BLaER1 treated with 17β-estradiol and CSF1 and Interleukin-3, amounts not matched to agents 10 nM and 100 nM (cell line): ENCODE data around the gene SUSD2.

Experiments
- H3K27ac ChIP-seq, 11 experiments: shearing (Covaris generic); formaldehyde crosslinking; 2 replicates each; pipeline ENCODE4 v1.8.1; 2022
- H3K27me3 ChIP-seq, 11 experiments: shearing (Covaris generic); formaldehyde crosslinking; 2 replicates each; pipeline ENCODE4 v1.8.1; 2022
- H3K36me3 ChIP-seq, 11 experiments: shearing (Covaris generic); formaldehyde crosslinking; 2 replicates each; pipeline ENCODE4 v1.8.1; 2022
- H3K4me1 ChIP-seq, 10 experiments: shearing (Covaris generic); formaldehyde crosslinking; 2 replicates each; pipeline ENCODE4 v1.8.1; 2022
- H3K4me2 ChIP-seq, 11 experiments: shearing (Covaris generic); formaldehyde crosslinking; 2 replicates each; pipeline ENCODE4 v1.8.1; 2022
- H3K4me3 ChIP-seq, 10 experiments: shearing (Covaris generic); formaldehyde crosslinking; 2 replicates each; pipeline ENCODE4 v1.8.1; 2022
- H3K9ac ChIP-seq, 11 experiments: shearing (Covaris generic); formaldehyde crosslinking; 2 replicates each; pipeline ENCODE4 v1.8.1; 2022
- H3K9me3 ChIP-seq, 11 experiments: shearing (Covaris generic); formaldehyde crosslinking; replicated peaks in 1 of 11; 2 replicates each; pipeline ENCODE4 v1.8.1; 2022
- H4K20me1 ChIP-seq, 11 experiments: shearing (Covaris generic); formaldehyde crosslinking; 2 replicates each; pipeline ENCODE4 v1.8.1; 2022
- Cebpa-rat ChIP-seq, 11 experiments: shearing (Covaris generic); IDR thresholded peaks; 2 replicates each; pipeline ENCODE4 v1.8.1; 2022

The SUSD2 gene

GRCh38 chr22:24146791-24147353 is 34.4 kb upstream of the SUSD2 start:
- Histone ChIP-seq H3K9ac (peak overlapping the region; percentile 72 to 80 (median 76)), H3K4me2 (peak overlapping the region; percentile 73 to 99 (median 97)), H3K27me3 (no peaks in the 10 kb centered on the region), H3K9me3 (no peaks in the 10 kb centered on the region), H3K4me1 (peaks cover 60 to 99% (median 98%) of the 10 kb centered on the region in 10 experiments), H3K36me3 (peaks cover 0 to 53% (median 29%) of the 10 kb centered on the region in 11 experiments; a peak in 17 of 22 replicates), H3K27ac (peak overlapping the region; percentile 80 to 99 (median 90)), H3K4me3 (peak overlapping the region in 9 of 10 experiments; percentile 9 to 56 (median 37); a peak in 12 of 20 replicates), H4K20me1 (peaks cover 0 to 5% (median 0%) of the 10 kb centered on the region in 11 experiments; a peak in 1 of 22 replicates)
- no peak for TF ChIP-seq Cebpa-rat (IDR thresholded peaks at IDR 0.05)

DNA sequence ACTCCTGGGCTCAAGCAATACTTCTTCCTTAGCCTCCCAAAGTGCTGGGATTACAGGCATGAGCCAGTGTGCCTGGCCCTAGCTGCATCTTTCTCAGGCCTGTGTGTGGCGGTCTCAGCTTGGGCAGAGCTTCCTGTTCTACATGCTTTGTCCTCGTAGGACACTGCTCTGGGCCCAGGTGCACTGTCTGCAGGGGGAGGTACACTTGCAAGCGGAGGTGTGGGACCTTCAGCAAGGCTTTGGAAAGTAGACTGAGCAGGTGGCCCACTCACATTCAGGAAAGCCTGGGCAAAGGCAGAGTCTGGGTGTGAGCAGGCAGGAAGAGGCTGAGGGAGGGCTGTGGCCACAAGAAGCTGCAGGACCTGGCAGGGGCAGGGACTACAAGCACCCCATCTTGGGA is 33.6 kb upstream of the SUSD2 start:
- TF ChIP-seq Cebpa-rat (IDR thresholded peaks at IDR 0.05): no peak
- H3K27ac ChIP-seq: peak overlapping the region; percentile 40 to 99 (median 74); a peak in 21 of 22 replicates
- no peaks in the 10 kb centered on the region for H3K9me3 ChIP-seq
- peak overlapping the region in 2 of 10 experiments; percentile 10 to 42; a peak in 4 of 20 replicates for H3K4me3 ChIP-seq
- H3K9ac ChIP-seq: peak overlapping the region in 10 of 11 experiments; percentile 35 to 66 (median 57); a peak in 18 of 22 replicates
- H3K4me2 ChIP-seq: peak overlapping the region; percentile 68 to 100 (median 87)
- H4K20me1 ChIP-seq: peaks cover 0 to 5% (median 0%) of the 10 kb centered on the region in 11 experiments; a peak in 1 of 22 replicates
- H3K36me3 ChIP-seq: peaks cover 0 to 52% (median 24%) of the 10 kb centered on the region in 11 experiments; a peak in 17 of 22 replicates
- H3K4me1 ChIP-seq: peaks cover 61 to 99% (median 98%) of the 10 kb centered on the region in 10 experiments
- no peaks in the 10 kb centered on the region for H3K27me3 ChIP-seq

- Histone ChIP-seq H3K36me3 (peaks cover 0 to 44% (median 18%) of the 10 kb centered on the region in 11 experiments; a peak in 14 of 22 replicates), H3K27ac (peak overlapping the region; percentile 17 to 99 (median 74); a peak in 19 of 22 replicates), H3K9ac (peak overlapping the region in 8 of 11 experiments; percentile 51 to 66 (median 58); a peak in 14 of 22 replicates), H3K4me3 (peak overlapping the region in 2 of 10 experiments; percentile 21 to 42; a peak in 2 of 20 replicates), H3K27me3 (no peaks in the 10 kb centered on the region), H3K4me1 (peaks cover 67 to 99% (median 98%) of the 10 kb centered on the region in 10 experiments), H3K9me3 (no peaks in the 10 kb centered on the region), H4K20me1 (peaks cover 0 to 5% (median 0%) of the 10 kb centered on the region in 11 experiments; a peak in 1 of 22 replicates), H3K4me2 (peak overlapping the region; percentile 68 to 100 (median 87))
- no peak for TF ChIP-seq Cebpa-rat (IDR thresholded peaks at IDR 0.05)
Observed at GRCh38 chr22:24148266-24149197, 32.8 kb upstream of the SUSD2 start.

GRCh38 chr22:24149198-24149590 is 32.1 kb upstream of the SUSD2 start:
- peaks cover 67 to 99% (median 98%) of the 10 kb centered on the region in 10 experiments for H3K4me1 ChIP-seq
- peaks cover 0 to 5% (median 0%) of the 10 kb centered on the region in 11 experiments; a peak in 1 of 22 replicates for H4K20me1 ChIP-seq
- H3K4me2 ChIP-seq: peak overlapping the region in 9 of 11 experiments; percentile 68 to 100 (median 87); a peak in 16 of 22 replicates
- peak overlapping the region in 4 of 11 experiments; percentile 45 to 66 (median 56); a peak in 5 of 22 replicates for H3K9ac ChIP-seq
- no peak overlapping the region for H3K4me3 ChIP-seq
- TF ChIP-seq Cebpa-rat (IDR thresholded peaks at IDR 0.05): no peak
- H3K9me3 ChIP-seq: no peaks in the 10 kb centered on the region
- peak overlapping the region in 8 of 11 experiments; percentile 17 to 99 (median 87); a peak in 13 of 22 replicates for H3K27ac ChIP-seq
- no peaks in the 10 kb centered on the region for H3K27me3 ChIP-seq
- H3K36me3 ChIP-seq: peaks cover 0 to 44% (median 14%) of the 10 kb centered on the region in 11 experiments; a peak in 12 of 22 replicates

GRCh38 chr22:24153353-24153752 is 27.9 kb upstream of the SUSD2 start:
- no peak for TF ChIP-seq Cebpa-rat (IDR thresholded peaks at IDR 0.05)
- peak overlapping the region; percentile 0 to 97 (median 83); a peak in 19 of 22 replicates for H3K9ac ChIP-seq
- H4K20me1 ChIP-seq: peaks cover 10 to 14% (median 12%) of the 10 kb centered on the region in 11 experiments; a peak in 15 of 22 replicates
- no peaks in the 10 kb centered on the region for H3K9me3 ChIP-seq
- no peaks in the 10 kb centered on the region for H3K27me3 ChIP-seq
- peaks cover 61 to 88% (median 87%) of the 10 kb centered on the region in 10 experiments for H3K4me1 ChIP-seq
- peak overlapping the region; percentile 92 to 100 (median 96) for H3K4me2 ChIP-seq
- H3K4me3 ChIP-seq: peak overlapping the region in 6 of 10 experiments; percentile 2 to 74 (median 40); a peak in 7 of 20 replicates
- peak overlapping the region in 10 of 11 experiments; percentile 38 to 99 (median 90); a peak in 20 of 22 replicates for H3K27ac ChIP-seq
- H3K36me3 ChIP-seq: peaks cover 0 to 40% (median 11%) of the 10 kb centered on the region in 11 experiments; a peak in 12 of 22 replicates

- Histone ChIP-seq H3K36me3 (peaks cover 0 to 36% (median 10%) of the 10 kb centered on the region in 11 experiments; a peak in 13 of 22 replicates), H3K9me3 (no peaks in the 10 kb centered on the region), H3K27me3 (no peaks in the 10 kb centered on the region), H4K20me1 (peaks cover 15 to 20% (median 18%) of the 10 kb centered on the region in 11 experiments; a peak in 20 of 22 replicates), H3K27ac (peak overlapping the region in 10 of 11 experiments; percentile 38 to 99 (median 90); a peak in 19 of 22 replicates), H3K4me2 (peak overlapping the region; percentile 92 to 100 (median 96)), H3K4me3 (peak overlapping the region in 6 of 10 experiments; percentile 2 to 74 (median 40); a peak in 6 of 20 replicates), H3K9ac (peak overlapping the region; percentile 0 to 97 (median 83); a peak in 18 of 22 replicates), H3K4me1 (peaks cover 62 to 88% (median 87%) of the 10 kb centered on the region in 10 experiments)
- TF ChIP-seq Cebpa-rat (IDR thresholded peaks at IDR 0.05): no peak
Observed at GRCh38 chr22:24153959-24154358, 27.3 kb upstream of the SUSD2 start.

- peak overlapping the region in 10 of 11 experiments; percentile 80 to 97 (median 84); a peak in 18 of 22 replicates for H3K9ac ChIP-seq
- peaks cover 24 to 28% (median 26%) of the 10 kb centered on the region in 11 experiments; a peak in 21 of 22 replicates for H4K20me1 ChIP-seq
- peak overlapping the region in 7 of 10 experiments; percentile 71 to 86 (median 78); a peak in 13 of 20 replicates for H3K4me3 ChIP-seq
- no peaks in the 10 kb centered on the region for H3K9me3 ChIP-seq
- H3K4me2 ChIP-seq: peak overlapping the region; percentile 92 to 100 (median 96)
- TF ChIP-seq Cebpa-rat (IDR thresholded peaks at IDR 0.05): no peak
- no peaks in the 10 kb centered on the region for H3K27me3 ChIP-seq
- peaks cover 0 to 36% (median 14%) of the 10 kb centered on the region in 11 experiments; a peak in 13 of 22 replicates for H3K36me3 ChIP-seq
- H3K4me1 ChIP-seq: peaks cover 70 to 88% (median 87%) of the 10 kb centered on the region in 10 experiments
- peak overlapping the region in 10 of 11 experiments; percentile 73 to 99 (median 90); a peak in 19 of 22 replicates for H3K27ac ChIP-seq
Observed at GRCh38 chr22:24154826-24155225, 26.5 kb upstream of the SUSD2 start.
